ENCODE measurements around the gene SRP9. TPM values are rescaled to one million over a fixed set of nuclear protein-coding genes. Genes with fewer than 3 reads are reported as not detected.

SRP9 gene
- total and polyA plus RNA-seq, 4 donors, result 156 to 244 (median 182) TPM

DNA sequence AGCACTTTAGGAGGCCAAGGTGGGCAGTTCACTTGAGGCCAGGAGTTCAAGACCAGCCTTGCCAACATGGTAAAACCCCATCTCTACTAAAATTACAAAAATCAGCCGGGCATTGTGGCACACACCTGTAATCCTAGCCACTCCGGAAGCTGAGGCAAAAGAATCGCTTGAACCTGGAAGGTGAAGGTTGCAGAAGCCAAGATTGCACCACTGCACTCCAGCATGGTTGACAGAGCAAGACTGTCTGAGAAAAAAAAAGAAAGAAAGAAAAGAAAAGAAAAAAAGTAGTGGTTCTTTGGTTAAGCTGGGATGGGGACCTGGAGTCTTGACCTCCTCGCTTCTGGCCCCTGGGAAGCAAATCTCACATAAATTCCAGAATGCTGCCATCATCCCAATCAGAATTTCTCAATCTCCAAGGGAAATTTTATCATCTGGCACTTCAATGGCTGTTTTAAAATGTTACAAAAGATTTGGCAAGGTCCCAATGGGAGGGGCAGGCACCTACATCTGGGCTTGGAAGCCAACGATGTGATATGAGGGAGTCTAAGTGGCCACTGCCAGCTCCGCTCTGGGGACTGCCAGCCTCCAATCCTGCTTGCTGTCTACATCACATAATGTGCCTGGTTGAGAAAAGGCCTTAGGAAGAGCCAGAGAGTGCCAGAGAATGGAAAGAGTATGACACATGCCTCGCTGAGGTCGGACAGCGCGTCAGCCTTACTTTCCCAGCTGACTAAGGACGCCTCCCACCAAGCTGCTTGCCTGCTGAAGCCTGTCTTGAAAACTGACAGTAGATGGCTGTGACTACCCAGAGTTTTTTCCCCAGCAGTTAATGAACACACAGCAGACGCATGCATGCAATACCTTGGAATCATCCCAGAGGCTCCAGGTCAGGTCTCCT, 42.1 kb upstream of the SRP9 start:
- Histone ChIP-seq H3K36me3 (ENCODE audit: control insufficient read depth in 4 of 4, insufficient read depth in 4 of 4, low read length in 4 of 4) (no peaks in the 10 kb centered on the region), H3K27ac (ENCODE audit: low read depth in 1 of 2, low read length in 1 of 2) (peak overlapping the region; percentile 26 to 52), H3K4me1 (ENCODE audit: control insufficient read depth in 5 of 5, insufficient read depth in 5 of 5, low read length in 5 of 5) (peaks cover 2 to 39% (median 10%) of the 10 kb centered on the region in 5 donors), H3K4me3 (no peak overlapping the region), H3K27me3 (ENCODE audit: control insufficient read depth in 3 of 3, insufficient read depth in 3 of 3, low read length in 2 of 3) (no peaks in the 10 kb centered on the region), H3K9me3 (ENCODE audit: control insufficient read depth in 4 of 4, insufficient read depth in 3 of 4, low read length in 3 of 4) (no peaks in the 10 kb centered on the region), H3K9ac (ENCODE audit: insufficient read depth in 1 of 2, low read length in 2 of 2) (peak overlapping the region in 1 of 2 donors; percentile 52)
- TF ChIP-seq, protein P1, sequence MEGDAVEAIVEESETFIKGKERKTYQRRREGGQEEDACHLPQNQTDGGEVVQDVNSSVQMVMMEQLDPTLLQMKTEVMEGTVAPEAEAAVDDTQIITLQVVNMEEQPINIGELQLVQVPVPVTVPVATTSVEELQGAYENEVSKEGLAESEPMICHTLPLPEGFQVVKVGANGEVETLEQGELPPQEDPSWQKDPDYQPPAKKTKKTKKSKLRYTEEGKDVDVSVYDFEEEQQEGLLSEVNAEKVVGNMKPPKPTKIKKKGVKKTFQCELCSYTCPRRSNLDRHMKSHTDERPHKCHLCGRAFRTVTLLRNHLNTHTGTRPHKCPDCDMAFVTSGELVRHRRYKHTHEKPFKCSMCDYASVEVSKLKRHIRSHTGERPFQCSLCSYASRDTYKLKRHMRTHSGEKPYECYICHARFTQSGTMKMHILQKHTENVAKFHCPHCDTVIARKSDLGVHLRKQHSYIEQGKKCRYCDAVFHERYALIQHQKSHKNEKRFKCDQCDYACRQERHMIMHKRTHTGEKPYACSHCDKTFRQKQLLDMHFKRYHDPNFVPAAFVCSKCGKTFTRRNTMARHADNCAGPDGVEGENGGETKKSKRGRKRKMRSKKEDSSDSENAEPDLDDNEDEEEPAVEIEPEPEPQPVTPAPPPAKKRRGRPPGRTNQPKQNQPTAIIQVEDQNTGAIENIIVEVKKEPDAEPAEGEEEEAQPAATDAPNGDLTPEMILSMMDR (IDR thresholded peaks at IDR 0.05; ENCODE audit: control extremely low read depth, extremely low read depth), result no peak
- 65 to 69% methylated on average over 12 of the region's 12 CpGs for WGBS, 2 donors
- ATAC-seq (ENCODE audit: insufficient read depth, low FRiP score) (peak; percentile 74), DNase-seq (peak; percentile 90 to 96 (median 96))

DNA sequence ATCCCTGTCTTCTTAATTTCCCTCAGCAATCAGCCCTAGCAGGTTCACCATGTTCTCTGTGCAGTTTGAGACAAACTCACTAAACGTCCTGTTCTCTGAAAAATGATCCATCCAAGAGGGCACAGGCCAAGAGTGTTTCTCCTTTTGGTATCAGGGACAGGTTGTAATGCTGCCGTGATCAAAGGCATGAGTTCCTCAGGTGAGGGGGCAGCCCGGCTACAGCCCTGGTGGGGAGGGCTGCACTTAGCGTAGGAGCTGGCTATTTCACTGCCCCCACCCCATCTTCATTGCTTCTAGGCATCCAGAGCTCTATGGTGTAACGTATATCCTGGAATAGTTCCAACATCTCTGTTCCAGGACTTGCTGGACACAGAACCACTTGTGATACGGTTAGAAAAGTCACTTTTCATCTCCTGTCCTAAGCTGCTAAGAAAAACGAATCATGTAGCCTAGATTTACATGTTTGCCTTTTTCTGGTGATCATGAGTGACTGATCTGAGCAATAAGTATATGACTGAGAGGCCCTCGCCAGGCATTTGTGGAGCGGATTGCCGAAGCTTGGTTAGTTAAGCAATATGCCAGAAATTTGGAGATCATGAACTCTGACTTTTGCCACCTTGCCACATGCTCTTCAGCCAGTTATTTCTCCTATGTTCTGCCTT, 41.1 kb upstream of the SRP9 start:
- ATAC-seq (ENCODE audit: insufficient read depth, low FRiP score), result no peak
- Histone ChIP-seq H3K4me3 (no peak overlapping the region), H3K9me3 (ENCODE audit: control insufficient read depth in 4 of 4, insufficient read depth in 3 of 4, low read length in 3 of 4) (no peaks in the 10 kb centered on the region), H3K9ac (ENCODE audit: insufficient read depth in 1 of 2, low read length in 2 of 2) (peak overlapping the region in 1 of 2 donors; percentile 1), H3K27ac (ENCODE audit: low read depth in 1 of 2, low read length in 1 of 2) (peak overlapping the region; percentile 18 to 52), H3K4me1 (ENCODE audit: control insufficient read depth in 5 of 5, insufficient read depth in 5 of 5, low read length in 5 of 5) (peaks cover 2 to 39% (median 10%) of the 10 kb centered on the region in 5 donors), H3K36me3 (ENCODE audit: control insufficient read depth in 4 of 4, insufficient read depth in 4 of 4, low read length in 4 of 4) (no peaks in the 10 kb centered on the region), H3K27me3 (ENCODE audit: control insufficient read depth in 3 of 3, insufficient read depth in 3 of 3, low read length in 2 of 3) (no peaks in the 10 kb centered on the region)
- peak in 2 of 3 donors; percentile 71 to 73 for DNase-seq
- WGBS, 2 donors, result 71 to 76% methylated on average over 10 of the region's 10 CpGs
- TF ChIP-seq, protein P1 (IDR thresholded peaks at IDR 0.05; ENCODE audit: control extremely low read depth, extremely low read depth), result no peak

DNA sequence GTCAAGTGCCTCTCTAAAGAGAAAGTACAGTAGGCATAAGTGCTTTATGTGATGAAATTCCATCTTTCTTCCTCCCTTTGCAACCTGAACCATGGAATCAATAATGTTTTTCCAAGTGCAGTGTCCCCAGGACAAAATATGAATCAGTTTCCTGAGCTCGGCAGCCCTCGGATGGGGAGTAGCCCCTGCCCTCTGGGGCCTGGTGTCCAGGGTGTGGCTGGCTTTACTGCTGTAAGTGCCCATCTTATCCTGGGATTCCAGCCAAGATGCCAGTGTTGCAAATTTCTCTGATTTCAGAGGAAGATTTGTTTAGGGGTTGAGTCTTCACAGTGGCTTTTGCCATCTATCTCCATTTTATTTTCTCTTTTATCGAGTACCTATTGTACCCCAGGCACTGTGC, 40.5 kb upstream of the SRP9 start:
- DNase-seq (no peak), ATAC-seq (ENCODE audit: insufficient read depth, low FRiP score) (no peak)
- Histone ChIP-seq H3K27me3 (ENCODE audit: control insufficient read depth in 3 of 3, insufficient read depth in 3 of 3, low read length in 2 of 3) (no peaks in the 10 kb centered on the region), H3K27ac (ENCODE audit: low read depth in 1 of 2, low read length in 1 of 2) (no peak overlapping the region), H3K9ac (ENCODE audit: insufficient read depth in 1 of 2, low read length in 2 of 2) (no peak overlapping the region), H3K4me3 (no peak overlapping the region), H3K36me3 (ENCODE audit: control insufficient read depth in 4 of 4, insufficient read depth in 4 of 4, low read length in 4 of 4) (no peaks in the 10 kb centered on the region), H3K9me3 (ENCODE audit: control insufficient read depth in 4 of 4, insufficient read depth in 3 of 4, low read length in 3 of 4) (no peaks in the 10 kb centered on the region), H3K4me1 (ENCODE audit: control insufficient read depth in 5 of 5, insufficient read depth in 5 of 5, low read length in 5 of 5) (peaks cover 2 to 39% (median 10%) of the 10 kb centered on the region in 5 donors)
- TF ChIP-seq, protein P1 (IDR thresholded peaks at IDR 0.05; ENCODE audit: control extremely low read depth, extremely low read depth), result no peak
- WGBS, 2 donors, result 54 to 84% methylated on average over 3 of the region's 3 CpGs

Measured in lung (tissue), 12 donors.